GM23248 (cell line): ENCODE measurements around the gene POLG2. TPM values are rescaled to one million over a fixed set of nuclear protein-coding genes. Genes with fewer than 3 reads are reported as not detected.
"Not testable (repeated sequence)": the region's sequence is repeated elsewhere in the genome, so short reads cannot be mapped to it uniquely, and the experiment has no call there.

ENCODE experiments used
- DNase-seq: peaks from one replicate; pipeline ENCODE4 v3.0.0-alpha.2; 2015
- H2AFZ ChIP-seq: fragments of 200-600 bp; sonication (generic); 2 replicates; pipeline ENCODE4 v1.6.1; 2016; ENCODE audit warnings: antibody characterized with exemption
- H3F3A ChIP-seq: fragments of 200-600 bp; sonication (generic); 2 replicates; pipeline ENCODE4 v1.6.1; 2016; ENCODE audit warnings: mild to moderate bottlenecking, antibody characterized with exemption, mixed run types; ENCODE audit not compliant: insufficient read depth
- H3K27ac ChIP-seq: fragments of 200-600 bp; sonication (generic); 2 replicates; pipeline ENCODE4 v1.5.1; 2016; ENCODE audit warnings: mild to moderate bottlenecking
- H3K27me3 ChIP-seq: fragments of 200-600 bp; sonication (generic); replicated peaks from 2 replicates; pipeline ENCODE4 v1.6.1; 2016; ENCODE audit warnings: mild to moderate bottlenecking; ENCODE audit not compliant: insufficient read depth
- H3K36me3 ChIP-seq: fragments of 200-600 bp; sonication (generic); 2 replicates; pipeline ENCODE4 v1.6.1; 2016; ENCODE audit warnings: low read depth, mild to moderate bottlenecking
- H3K4me1 ChIP-seq: fragments of 200-600 bp; sonication (generic); 2 replicates; pipeline ENCODE4 v1.6.1; 2016; ENCODE audit warnings: mild to moderate bottlenecking; ENCODE audit not compliant: insufficient read depth
- H3K4me2 ChIP-seq: fragments of 200-600 bp; sonication (generic); one replicate; pipeline ENCODE4 v1.6.1; 2016; ENCODE audit warnings: mild to moderate bottlenecking; ENCODE audit not compliant: unreplicated experiment
- H3K4me3 ChIP-seq: fragments of 200-600 bp; sonication (generic); 2 replicates; pipeline ENCODE4 v1.5.1; 2016; ENCODE audit warnings: mild to moderate bottlenecking
- H3K79me2 ChIP-seq: fragments of 200-600 bp; sonication (generic); 2 replicates; pipeline ENCODE4 v1.6.1; 2016; ENCODE audit warnings: mild to moderate bottlenecking; ENCODE audit not compliant: insufficient read depth
- H3K9ac ChIP-seq: fragments of 200-600 bp; sonication (generic); 2 replicates; pipeline ENCODE4 v1.6.1; 2016; ENCODE audit warnings: mild to moderate bottlenecking
- H3K9me2 ChIP-seq: fragments of 200-600 bp; sonication (generic); 2 replicates; pipeline ENCODE4 v1.6.1; 2016; ENCODE audit warnings: mixed run types, mild to moderate bottlenecking, moderate library complexity; ENCODE audit not compliant: insufficient read depth
- H3K9me3 ChIP-seq: fragments of 200-600 bp; sonication (generic); one replicate; pipeline ENCODE4 v1.6.1; 2017; ENCODE audit warnings: low read depth
- H4K20me1 ChIP-seq: fragments of 200-600 bp; sonication (generic); 2 replicates; pipeline ENCODE4 v1.6.0; 2016; ENCODE audit not compliant: insufficient read depth
- EZH2 ChIP-seq: fragments of 200-600 bp; sonication (generic); IDR thresholded peaks from 2 replicates; pipeline ENCODE4 v1.6.1; 2018; ENCODE audit warnings: antibody characterized with exemption, mild to moderate bottlenecking; ENCODE audit not compliant: insufficient read depth, poor library complexity, severe bottlenecking
- EZH2phosphoT487 ChIP-seq: fragments of 200-600 bp; sonication (generic); IDR thresholded peaks from 2 replicates; pipeline ENCODE4 v1.6.1; 2018; ENCODE audit warnings: antibody characterized with exemption, moderate library complexity, mild to moderate bottlenecking, low read depth; ENCODE audit not compliant: insufficient read depth
- WGBS, 2 experiments: methylation state at CpG; one replicate each; pipeline ENCODE4 v1.1.6; 2015 to 2017; ENCODE audit warnings: low lambda C conversion rate in 2 of 2, low coverage in 1 of 2; ENCODE audit errors: missing lambda C conversion rate in 2 of 2; 5-methylcytosine and 5-hydroxymethylcytosine counted together
- in situ Hi-C: fragments of 300-500 bp; cut with MboI; formaldehyde crosslinking; loops from 2 replicates; pipeline ENCODE4 v1.15.0; 2020
- polyA plus RNA-seq: library from polyadenylated mRNA; unstranded; fragments of >200 nt; fragmentation: Nextera tagmentation; extraction: Ambion mirVana; gene quantifications from 2 replicates; pipeline ENCODE4 v1.2.1, GENCODE V29; 2016
- total RNA-seq: library from RNA; depleted of rRNA; stranded (reverse); fragments of >200 nt; shearing (Covaris generic); gene quantifications from 2 replicates; pipeline ENCODE4 v1.2.3, GENCODE V29; 2014

The POLG2 gene
- total and polyA plus RNA-seq, 2 experiments from 2014 or later, result 3.4 to 8.6 TPM

- no peak overlapping the region for H3K9ac ChIP-seq
- H4K20me1 ChIP-seq, result no peaks in the 10 kb centered on the region
- H2AFZ ChIP-seq, result no peak overlapping the region
- no peaks in the 10 kb centered on the region for H3K79me2 ChIP-seq
- no peak overlapping the region for H3K4me3 ChIP-seq
- H3K9me3 ChIP-seq, result no peaks in the 10 kb centered on the region
- no peak overlapping the region for H3K4me2 ChIP-seq
- no peak for TF ChIP-seq EZH2phosphoT487
- TF ChIP-seq EZH2, result no peak
- H3F3A ChIP-seq, result no peaks in the 10 kb centered on the region
- no peak overlapping the region for H3K27ac ChIP-seq
- DNase-seq, result no peak
- no peaks in the 10 kb centered on the region for H3K9me2 ChIP-seq
- 82 to 83% methylated on average over 9 of the region's 9 CpGs for WGBS, 2 experiments
- no peaks in the 10 kb centered on the region for H3K4me1 ChIP-seq
- in situ Hi-C loops, result no loop called here
- H3K27me3 ChIP-seq, result no peaks in the 10 kb centered on the region
- H3K36me3 ChIP-seq, result no peaks in the 10 kb centered on the region
These were observed 30.7 kb downstream of the POLG2 start for GRCh38 chr17:64466019-64466735.

- H3K4me2 ChIP-seq, result no peak overlapping the region
- H3K4me3 ChIP-seq, result no peak overlapping the region
- no peak overlapping the region for H3K27ac ChIP-seq
- H3K36me3 ChIP-seq, result no peaks in the 10 kb centered on the region
- H3K27me3 ChIP-seq, result no peaks in the 10 kb centered on the region
- 95 to 98% methylated on average over 6 of the region's 6 CpGs for WGBS, 2 experiments
- H3K79me2 ChIP-seq, result no peaks in the 10 kb centered on the region
- H3K4me1 ChIP-seq, result peaks cover 17% of the 10 kb centered on the region
- no peaks in the 10 kb centered on the region for H3K9me3 ChIP-seq
- H4K20me1 ChIP-seq, result no peaks in the 10 kb centered on the region
- H3F3A ChIP-seq, result no peaks in the 10 kb centered on the region
- no peaks in the 10 kb centered on the region for H3K9me2 ChIP-seq
- no peak overlapping the region for H2AFZ ChIP-seq
- DNase-seq, result no peak
- H3K9ac ChIP-seq, result no peak overlapping the region
- in situ Hi-C loops, result no loop called here
- no peak for TF ChIP-seq EZH2
- no peak for TF ChIP-seq EZH2phosphoT487
These were observed 35.1 kb downstream of the POLG2 start for GRCh38 chr17:64461788-64462187.

GRCh38 chr17:64460955-64461354 lies 35.9 kb downstream of the POLG2 start:
- H3K4me2 ChIP-seq, result no peak overlapping the region
- DNase-seq, result no peak
- no peaks in the 10 kb centered on the region for H3K27me3 ChIP-seq
- H3K9me3 ChIP-seq, result no peaks in the 10 kb centered on the region
- TF ChIP-seq EZH2 (no peak), EZH2phosphoT487 (no peak)
- peaks cover 17% of the 10 kb centered on the region for H3K4me1 ChIP-seq
- WGBS, 2 experiments, result 65 to 72% methylated on average over 8 of the region's 8 CpGs
- no peaks in the 10 kb centered on the region for H3F3A ChIP-seq
- H3K9ac ChIP-seq, result no peak overlapping the region
- H3K9me2 ChIP-seq, result no peaks in the 10 kb centered on the region
- no peaks in the 10 kb centered on the region for H3K36me3 ChIP-seq
- H3K4me3 ChIP-seq, result no peak overlapping the region
- no peaks in the 10 kb centered on the region for H4K20me1 ChIP-seq
- no peak overlapping the region for H2AFZ ChIP-seq
- H3K79me2 ChIP-seq, result no peaks in the 10 kb centered on the region
- no peak overlapping the region for H3K27ac ChIP-seq
- in situ Hi-C loops, result no loop called here

- H3K9me3 ChIP-seq, DNase-seq, H3K27me3 ChIP-seq, H3K79me2 ChIP-seq, H4K20me1 ChIP-seq, in situ Hi-C loops, H3K4me3 ChIP-seq, H3K36me3 ChIP-seq, H3K9me2 ChIP-seq, H2AFZ ChIP-seq, H3F3A ChIP-seq, H3K4me2 ChIP-seq: not testable (repeated sequence)
- Histone ChIP-seq H3K4me1 (peaks cover 17% of the 10 kb centered on the region), H3K9ac (0 out of 2 replicates have a peak overlapping the region, but pooled peaks have one; percentile 38), H3K27ac (peak overlapping the region; percentile 28)
- 94 to 96% methylated on average over 7 of the region's 7 CpGs for WGBS, 2 experiments
These were observed 37.0 kb downstream of the POLG2 start for GRCh38 chr17:64459818-64460217.
